Left forelimb (tissue), 1 donor: Measurements from ENCODE around the gene PLPPR2.
"Not testable (repeated sequence)": the region's sequence is repeated elsewhere in the genome, so short reads cannot be mapped to it uniquely, and the experiment has no call there.

ENCODE experiments used
- DNase-seq: peaks from one replicate; pipeline ENCODE4 v3.0.0-alpha.2; 2018; ENCODE audit warnings: low spot score

PLPPR2 gene

DNA sequence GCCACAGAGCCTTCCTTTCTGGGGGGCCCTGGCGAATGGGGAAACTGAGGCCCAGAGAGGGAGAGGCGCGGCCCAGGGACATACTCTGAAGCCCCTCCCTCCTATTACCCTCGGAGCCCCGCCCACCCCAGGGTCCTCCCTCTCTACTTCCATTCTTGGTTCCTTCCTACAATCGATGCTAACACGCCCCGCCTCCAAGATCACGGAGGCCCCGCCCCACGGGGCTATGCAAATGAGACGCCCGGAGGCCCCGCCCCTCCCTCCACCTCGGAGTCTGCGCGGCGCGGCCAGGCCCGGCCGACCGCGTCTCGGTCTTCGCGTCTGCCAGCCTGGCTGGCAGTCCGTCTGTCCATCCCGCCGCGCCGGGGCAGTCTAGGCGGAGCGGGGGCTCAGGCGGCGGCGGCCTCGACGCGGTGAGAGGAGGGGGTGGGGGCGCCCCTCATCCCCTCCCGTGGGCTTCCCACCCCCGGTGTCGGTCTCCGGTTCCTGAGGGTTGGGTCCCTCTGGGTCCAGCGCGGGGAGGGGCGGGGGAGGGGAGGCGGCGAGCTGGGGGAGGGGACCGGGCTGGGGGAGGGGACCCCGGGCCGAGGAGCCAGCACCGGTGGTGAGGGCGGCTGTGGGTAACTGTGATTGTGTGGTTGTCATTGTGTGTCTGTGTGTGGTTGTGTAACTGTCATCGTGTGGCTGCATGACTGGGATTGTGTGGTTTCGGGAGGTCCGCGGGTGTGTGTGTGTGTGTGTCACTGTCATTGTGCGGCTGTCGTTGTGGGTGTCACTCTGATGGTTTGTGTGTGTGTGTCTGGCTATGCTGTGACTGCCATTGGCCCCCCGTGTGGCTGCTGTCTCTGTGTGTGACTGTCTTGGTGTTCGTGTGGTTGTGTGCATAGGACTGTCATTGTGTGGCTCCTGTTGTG is at the start of gene PLPPR2:
PLPPR2 (plus strand) TSS at position 273 of the 914 bp plus-strand sequence. CDS start 2,242 bp downstream, outside the sequence.
- peak; percentile 89 for DNase-seq

DNA sequence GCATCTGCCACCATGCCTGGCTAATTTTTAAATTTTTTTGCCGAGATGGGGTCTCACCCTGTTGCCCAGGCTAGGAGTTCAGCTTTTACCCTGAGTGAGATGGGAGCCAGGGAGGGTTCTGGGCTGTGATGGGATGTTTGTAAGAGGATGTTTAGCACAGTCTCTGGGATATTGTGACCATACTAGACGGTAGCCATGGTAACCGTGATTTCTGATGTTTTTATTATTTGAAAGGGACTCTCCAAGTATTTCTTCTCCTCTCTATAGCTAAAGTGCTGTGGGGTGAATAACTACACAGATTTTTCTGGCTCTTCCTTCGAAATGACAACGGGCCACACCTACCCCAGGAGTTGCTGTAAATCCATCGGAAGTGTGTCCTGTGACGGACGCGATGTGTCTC is 48.9 kb upstream of the PLPPR2 start:
- DNase-seq: no peak

GRCh38 chr19:11320278-11320995 is 34.8 kb upstream of the PLPPR2 start:
- not testable (repeated sequence) for DNase-seq

DNA sequence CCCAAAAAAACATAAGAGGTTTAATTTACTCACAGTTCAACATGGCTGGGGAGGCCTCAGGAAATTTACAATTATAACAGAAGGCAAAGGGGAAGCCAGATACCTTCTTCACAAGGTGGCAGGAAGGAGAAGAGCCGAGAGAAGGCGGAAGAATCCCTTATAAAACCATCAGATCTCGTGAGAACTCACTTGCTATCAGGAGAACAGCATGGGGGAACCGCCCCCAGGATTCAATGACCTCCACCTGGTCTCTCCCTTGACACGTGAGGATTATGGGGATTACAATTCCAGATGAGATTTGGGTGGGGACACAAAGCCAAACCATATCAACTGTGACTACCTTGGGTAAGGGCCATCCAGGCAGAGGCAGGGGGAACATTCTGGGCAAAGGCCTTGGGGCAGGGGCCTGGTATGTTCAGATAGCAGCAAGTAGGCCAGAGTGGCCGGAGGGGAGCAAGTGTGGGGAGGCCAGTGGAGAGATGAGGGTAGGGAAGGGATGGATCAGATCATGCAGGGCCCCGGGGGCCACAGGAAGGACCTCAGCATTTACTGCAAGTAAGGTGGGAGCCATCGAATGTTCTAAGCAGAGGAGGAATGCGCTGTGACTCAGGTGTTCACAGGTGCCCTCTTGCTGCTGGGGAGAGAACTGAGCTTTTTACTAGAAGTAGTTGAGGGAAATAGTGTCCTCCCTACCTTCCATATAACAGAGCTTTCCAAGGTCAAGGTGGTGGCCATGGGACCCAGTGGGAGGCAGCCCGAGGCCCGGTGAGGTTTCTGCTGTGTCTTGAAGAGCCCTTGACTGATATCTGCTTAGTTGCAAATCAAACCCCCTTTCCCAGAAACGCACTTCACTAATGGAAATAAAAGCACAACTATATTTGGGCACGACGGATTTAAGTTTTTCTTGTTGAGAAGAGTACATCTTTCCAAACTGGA is 33.8 kb upstream of the PLPPR2 start:
- no peak for DNase-seq

GRCh38 chr19:11322269-11323024 is 32.8 kb upstream of the PLPPR2 start:
- no peak for DNase-seq

DNA sequence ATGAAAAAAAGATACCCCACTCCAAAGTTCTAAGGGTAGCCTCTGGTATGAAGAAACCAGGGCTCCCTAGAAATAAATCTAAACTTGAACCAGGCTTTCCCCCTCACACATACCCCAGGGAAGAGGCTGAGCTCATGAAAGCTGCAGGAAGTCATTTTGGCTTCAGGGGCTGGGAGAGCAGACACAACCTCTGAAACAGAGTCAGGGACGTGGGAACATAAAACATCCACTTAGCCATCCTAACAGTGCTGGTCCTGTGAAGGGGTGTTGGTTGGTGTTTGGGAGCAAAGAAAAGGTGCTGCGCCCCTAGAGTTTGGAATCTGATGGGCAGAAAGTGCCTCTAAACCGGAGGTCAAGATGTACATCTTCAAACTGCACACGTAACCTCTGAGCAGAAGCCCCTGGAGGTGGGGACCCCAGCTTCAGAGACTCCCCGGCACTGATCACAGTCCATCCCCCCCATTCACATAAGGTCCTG is 31.6 kb upstream of the PLPPR2 start:
- no peak for DNase-seq

DNA sequence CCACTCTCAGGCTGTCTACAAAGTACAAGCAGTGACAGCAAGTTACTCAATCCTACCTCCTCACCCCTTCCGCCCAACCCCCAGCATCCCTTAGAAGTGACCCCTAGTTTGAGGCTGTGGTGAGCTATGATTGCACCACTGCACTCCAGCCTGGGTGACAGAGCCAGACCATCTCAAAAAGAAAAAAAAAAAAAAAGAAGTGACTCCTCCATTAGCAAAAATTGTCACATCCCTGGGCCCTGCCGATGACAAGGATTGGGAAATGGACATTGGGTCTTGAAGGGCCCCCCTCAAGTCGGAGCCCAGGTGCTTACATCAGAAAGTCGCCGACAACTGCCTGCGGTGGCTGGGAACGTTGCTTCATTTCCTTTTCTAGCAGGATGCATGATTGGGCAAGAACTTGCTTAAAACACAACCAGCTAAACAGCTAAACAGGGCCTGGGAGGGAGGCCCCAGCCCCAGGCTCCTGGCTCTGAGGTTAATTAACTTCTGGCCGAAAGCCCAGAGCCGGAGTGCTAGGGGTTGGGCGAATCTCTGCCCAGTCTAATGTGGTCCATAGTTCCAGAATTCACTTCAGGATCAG is 31.1 kb upstream of the PLPPR2 start:
- peak; percentile 74 for DNase-seq

DNA sequence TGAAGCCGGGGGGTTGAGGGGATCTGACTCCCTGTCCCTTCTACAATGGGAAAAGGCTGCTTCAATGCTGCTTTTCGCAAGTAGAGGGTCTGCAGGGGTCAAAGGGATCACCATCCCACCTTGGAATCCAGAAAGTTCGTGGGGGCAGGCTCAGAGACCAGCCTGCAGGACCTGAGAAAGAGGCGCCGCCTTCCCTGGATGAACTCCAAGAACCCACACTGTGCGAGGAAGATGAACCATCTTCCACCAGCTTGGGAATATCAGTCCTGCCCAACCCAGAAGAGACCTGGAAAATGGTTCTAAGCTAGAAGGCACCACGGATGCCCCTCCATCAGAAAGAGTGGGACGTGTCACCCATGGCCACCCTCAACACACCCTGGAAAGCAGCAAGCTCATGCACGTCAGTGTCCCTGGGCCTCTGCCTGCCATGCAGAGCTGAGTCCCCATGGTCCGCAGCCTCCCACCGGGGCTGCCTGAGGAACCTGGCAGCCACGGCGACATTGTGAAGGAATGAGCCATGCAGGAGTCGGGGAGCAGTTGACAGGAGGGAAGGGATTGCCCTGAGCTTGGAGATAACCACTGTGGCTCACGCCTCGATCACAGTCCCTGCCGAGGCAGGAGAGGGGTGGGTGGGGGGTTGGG is 30.4 kb upstream of the PLPPR2 start:
- DNase-seq: no peak

GRCh38 chr19:11325544-11325943 is 29.7 kb upstream of the PLPPR2 start:
- DNase-seq: no peak

DNA sequence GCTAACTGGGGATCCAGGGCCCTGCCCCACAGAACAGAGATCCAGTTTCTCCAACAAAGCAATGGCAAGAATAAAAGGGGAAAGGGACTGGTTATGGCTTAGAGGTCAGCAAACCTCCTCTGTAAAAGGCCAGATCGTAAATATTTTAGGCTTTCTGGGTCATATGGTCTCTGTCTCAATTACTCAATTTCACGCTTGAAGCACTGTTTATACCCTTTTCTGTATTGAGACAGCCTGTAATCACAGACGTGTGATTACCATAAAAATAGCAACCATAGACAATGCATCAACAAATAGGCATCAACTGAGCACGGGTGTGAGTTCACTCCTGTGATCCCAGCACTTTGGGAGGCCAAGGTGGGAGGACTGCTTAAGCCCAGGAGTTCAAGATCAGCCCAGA is 25.1 kb upstream of the PLPPR2 start:
- no peak for DNase-seq

GRCh38 chr19:11331502-11331901 is 23.7 kb upstream of the PLPPR2 start:
- DNase-seq: no peak

GRCh38 chr19:11332822-11333221 is 22.4 kb upstream of the PLPPR2 start:
- no peak for DNase-seq

GRCh38 chr19:11333838-11334237 is 21.4 kb upstream of the PLPPR2 start:
- not testable (repeated sequence) for DNase-seq

GRCh38 chr19:11335449-11336146 is 19.6 kb upstream of the PLPPR2 start:
- no peak for DNase-seq

- no peak for DNase-seq
Observed at GRCh38 chr19:11337080-11337479, 18.2 kb upstream of the PLPPR2 start.

GRCh38 chr19:11338121-11338520 is 17.1 kb upstream of the PLPPR2 start:
- DNase-seq: no peak

GRCh38 chr19:11338569-11339253 is 16.5 kb upstream of the PLPPR2 start:
- DNase-seq: no peak

- peak; percentile 95 for DNase-seq
Observed at GRCh38 chr19:11339254-11340098, 15.8 kb upstream of the PLPPR2 start, which contains the start of gene RAB3D. TSS of gene RAB3D (minus strand) at chr19:11339657. CDS start at chr19:11337399, 2,258 bp downstream.
